Measurements from ENCODE around the gene LARGE1.

DNA sequence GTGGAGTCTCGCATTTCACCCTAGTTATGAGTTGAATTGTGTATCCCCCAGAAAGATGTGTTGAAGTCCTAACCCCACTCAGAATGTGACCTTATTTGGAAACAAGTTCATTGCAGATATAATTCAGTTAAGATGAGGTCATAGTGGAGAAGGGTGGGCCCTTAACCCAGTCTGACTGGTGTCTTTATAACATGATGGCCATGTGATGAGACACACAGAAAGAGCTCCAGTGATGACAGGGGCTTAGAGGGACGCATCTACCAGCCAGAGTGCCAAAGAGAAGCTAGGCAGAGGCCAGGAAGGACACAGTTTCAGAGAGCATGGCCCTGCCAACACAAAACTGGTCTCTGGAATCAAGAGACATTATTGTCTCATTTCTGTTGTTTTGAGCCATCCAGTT lies 50.3 kb downstream of the LARGE1 start:
- TF ChIP-seq, protein P1, sequence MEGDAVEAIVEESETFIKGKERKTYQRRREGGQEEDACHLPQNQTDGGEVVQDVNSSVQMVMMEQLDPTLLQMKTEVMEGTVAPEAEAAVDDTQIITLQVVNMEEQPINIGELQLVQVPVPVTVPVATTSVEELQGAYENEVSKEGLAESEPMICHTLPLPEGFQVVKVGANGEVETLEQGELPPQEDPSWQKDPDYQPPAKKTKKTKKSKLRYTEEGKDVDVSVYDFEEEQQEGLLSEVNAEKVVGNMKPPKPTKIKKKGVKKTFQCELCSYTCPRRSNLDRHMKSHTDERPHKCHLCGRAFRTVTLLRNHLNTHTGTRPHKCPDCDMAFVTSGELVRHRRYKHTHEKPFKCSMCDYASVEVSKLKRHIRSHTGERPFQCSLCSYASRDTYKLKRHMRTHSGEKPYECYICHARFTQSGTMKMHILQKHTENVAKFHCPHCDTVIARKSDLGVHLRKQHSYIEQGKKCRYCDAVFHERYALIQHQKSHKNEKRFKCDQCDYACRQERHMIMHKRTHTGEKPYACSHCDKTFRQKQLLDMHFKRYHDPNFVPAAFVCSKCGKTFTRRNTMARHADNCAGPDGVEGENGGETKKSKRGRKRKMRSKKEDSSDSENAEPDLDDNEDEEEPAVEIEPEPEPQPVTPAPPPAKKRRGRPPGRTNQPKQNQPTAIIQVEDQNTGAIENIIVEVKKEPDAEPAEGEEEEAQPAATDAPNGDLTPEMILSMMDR (IDR thresholded peaks at IDR 0.05; ENCODE audit: insufficient read depth, low read length, poor library complexity, severe bottlenecking) = no peak
- no peak for TF ChIP-seq EZH2phosphoT487 (conservative IDR thresholded peaks at IDR 0.05; ENCODE audit: low read length)

Measured in SU-DHL-6 (cell line).